Heart left ventricle (tissue), 16 donors: Measurements from ENCODE around the gene TAPBP. TPM values are rescaled to one million over a fixed set of nuclear protein-coding genes. Genes with fewer than 3 reads are reported as not detected.

ENCODE experiments used
- ATAC-seq, 4 donors: fragments of 200-7000 bp; cut with Tn5 transposase; one replicate each; pipeline ENCODE4 v1.9.1; 2020 to 2022; ENCODE audit warnings: moderate library complexity in 4 of 4, mild to moderate bottlenecking in 3 of 4, moderate number of reproducible peaks in 1 of 4
- DNase-seq, 5 donors: peaks; one replicate each; pipeline ENCODE4 v3.0.0-alpha.2; 2020
- H3K27ac ChIP-seq, 12 donors: fragments of 200-600 bp; sonication (generic) in 4 of 12; one replicate each; pipeline versions ENCODE4 v1.5.0 to v1.8.0; 2016 to 2022; ENCODE audit warnings: mild to moderate bottlenecking in 2 of 12
- H3K27me3 ChIP-seq, 9 donors: fragments of 200-600 bp; sonication (generic) in 2 of 9; one replicate each; pipeline versions ENCODE4 v1.5.1 to v1.8.0; 2016 to 2022; ENCODE audit warnings: mild to moderate bottlenecking in 3 of 9
- H3K36me3 ChIP-seq, 9 donors: fragments of 200-600 bp; sonication (generic) in 2 of 9; one replicate each; pipeline versions ENCODE4 v1.5.0 to v1.8.0; 2018 to 2022; ENCODE audit warnings: mild to moderate bottlenecking in 2 of 9
- H3K4me1 ChIP-seq, 12 donors: fragments of 200-600 bp; sonication (generic) in 4 of 12; one replicate each; pipeline versions ENCODE4 v1.5.0 to v1.8.0; 2016 to 2022; ENCODE audit warnings: mild to moderate bottlenecking in 3 of 12
- H3K4me3 ChIP-seq, 12 donors: fragments of 200-600 bp; sonication (generic) in 4 of 12; one replicate each; pipeline versions ENCODE4 v1.5.0 to v1.8.0; 2017 to 2022; ENCODE audit warnings: mild to moderate bottlenecking in 9 of 12, moderate library complexity in 4 of 12
- H3K9me3 ChIP-seq, 12 donors: fragments of 200-600 bp; sonication (generic) in 4 of 12; one replicate each; pipeline versions ENCODE4 v1.5.0 to v1.8.0; 2016 to 2022; ENCODE audit warnings: mild to moderate bottlenecking in 1 of 12
- POLR2A ChIP-seq, 2 donors: fragments of 450-650 bp; IDR thresholded peaks; one replicate each; pipeline ENCODE4 v1.6.1; 2017; ENCODE audit warnings: antibody characterized with exemption in 2 of 2, mild to moderate bottlenecking in 2 of 2, moderate library complexity in 2 of 2
- WGBS, 4 donors: extraction: QIAGEN DNeasy Blood & Tissue Kit in 2 of 4; methylation state at CpG; one replicate each; pipeline versions ENCODE4 v1.1.5 to v1.1.7; 2013 to 2018; 5-methylcytosine and 5-hydroxymethylcytosine counted together
- intact Hi-C, 10 donors: fragments of 100-400 bp; cut with DNase I; formaldehyde crosslinking; loops; one replicate each; pipeline versions ENCODE4 v1.11.1 to v1.14.2; 2022
- polyA plus RNA-seq, 2 donors: library from polyadenylated mRNA; stranded (reverse); fragments of 200-250 nt; gene quantifications; one replicate each; pipeline ENCODE4 v1.2.3, GENCODE V29; 2013
- total RNA-seq, 9 donors: library from RNA; depleted of rRNA in 2 of 9; stranded (reverse); fragments of >200 nt in 2 of 9; fragmentation: NEBNext Ultra II Directional in 3 of 9; extraction: Animal tissue kit (Norgen Biotek cat#: 25700) in 3 of 9; gene quantifications; one replicate each; pipeline versions ENCODE4 v1.1.0 to v1.2.4, GENCODE V29; 2016 to 2023
- TF ChIP-seq, protein P1 (sequence below), 12 donors: fragments of 200-600 bp; sonication (generic) in 4 of 12; IDR thresholded peaks; one replicate each; pipeline versions ENCODE4 v1.5.0 to v1.8.0; 2018 to 2022; ENCODE audit warnings: antibody characterized with exemption in 12 of 12, mild to moderate bottlenecking in 5 of 12
- donor health status: ischemic (EF 13 %, LVEDD 7.1; RV severe dilation, severe dysfunction).
- donor health status: healthy with polysubstance abuse.
- donor health status: DM: no; HTN: yes; CAD: no.
- donor health status: DM: no; HTN: no; CAD: no.
- donor health status: ischemic (EF 25% LVEDD 6.9; RV normal size, moderate dysfunction).
- donor health status: ischemic (EF 25% LVEDD 5.7; RV mildly dilated, moderate dysfunction).
- donor health status: healthy.
- donor health status: DM: yes; HTN: yes; CAD: no.
- donor health status: ischemic (EF 35%, LVEDD 5.7; RV mildly dilated, moderate dysfunction).
- donor health status: nonischemic (EF 11% LVEDD 7.7; RV severe dilation, severe dysfunction).
- donor health status: DM: yes; HTN: yes; CAD: no.
- donor health status: PGD.
- donor health status: ischemic (EF 29% LVEDD 5.4; RV normal size, mild dysfunction).
- donor health status: nonischemic (EF 23%, LVEDD 6.1; RV moderate dilation, normal function).

TAPBP gene
- total and polyA plus RNA-seq, 11 donors, result 28.3 to 248 (median 86.0) TPM

DNA sequence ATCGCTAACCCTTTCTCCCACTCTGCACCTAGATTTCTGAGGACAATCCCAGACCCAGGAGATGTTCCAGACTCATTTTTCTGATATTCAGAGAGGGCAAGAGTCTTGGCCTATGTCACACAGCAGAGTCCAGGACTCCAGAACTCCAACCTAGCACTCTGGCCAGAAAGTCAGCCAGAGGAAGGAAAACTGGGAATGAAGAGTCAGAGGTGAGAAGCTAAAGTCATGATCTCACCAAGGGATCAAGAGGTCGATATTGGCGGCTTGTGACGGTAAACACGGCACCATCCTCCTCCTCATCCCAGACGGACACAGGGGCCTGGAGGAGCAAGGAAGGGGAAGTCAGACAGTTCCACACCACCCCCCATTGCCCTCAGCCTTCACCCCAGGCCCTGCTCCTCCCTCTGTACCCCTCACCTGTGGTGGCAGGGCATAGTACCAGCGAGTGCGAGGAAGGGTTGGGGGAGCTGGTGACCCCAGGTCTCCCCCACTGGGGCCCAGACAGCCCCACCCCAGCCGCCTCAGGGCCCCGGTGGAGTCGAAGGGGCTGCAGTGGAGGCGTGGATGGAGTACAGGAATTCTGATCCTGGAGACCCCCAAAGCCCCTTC lies 17.0 kb downstream of the TAPBP start:
- DNase-seq (no peak), ATAC-seq (no peak)
- Histone ChIP-seq H3K36me3 (peaks cover 0 to 65% (median 54%) of the 10 kb centered on the region in 9 donors), H3K4me1 (peaks cover 0 to 36% (median 25%) of the 10 kb centered on the region in 12 donors), H3K4me3 (peak overlapping the region in 11 of 12 donors; percentile 63 to 100 (median 84)), H3K27me3 (no peaks in the 10 kb centered on the region), H3K27ac (peak overlapping the region in 11 of 12 donors; percentile 95 to 99 (median 99)), H3K9me3 (no peaks in the 10 kb centered on the region)
- intact Hi-C loops, result no loop called here
- 68 to 81% (median 71%) methylated on average over 12 of the region's 12 CpGs for WGBS, 4 donors
- TF ChIP-seq, protein P1, sequence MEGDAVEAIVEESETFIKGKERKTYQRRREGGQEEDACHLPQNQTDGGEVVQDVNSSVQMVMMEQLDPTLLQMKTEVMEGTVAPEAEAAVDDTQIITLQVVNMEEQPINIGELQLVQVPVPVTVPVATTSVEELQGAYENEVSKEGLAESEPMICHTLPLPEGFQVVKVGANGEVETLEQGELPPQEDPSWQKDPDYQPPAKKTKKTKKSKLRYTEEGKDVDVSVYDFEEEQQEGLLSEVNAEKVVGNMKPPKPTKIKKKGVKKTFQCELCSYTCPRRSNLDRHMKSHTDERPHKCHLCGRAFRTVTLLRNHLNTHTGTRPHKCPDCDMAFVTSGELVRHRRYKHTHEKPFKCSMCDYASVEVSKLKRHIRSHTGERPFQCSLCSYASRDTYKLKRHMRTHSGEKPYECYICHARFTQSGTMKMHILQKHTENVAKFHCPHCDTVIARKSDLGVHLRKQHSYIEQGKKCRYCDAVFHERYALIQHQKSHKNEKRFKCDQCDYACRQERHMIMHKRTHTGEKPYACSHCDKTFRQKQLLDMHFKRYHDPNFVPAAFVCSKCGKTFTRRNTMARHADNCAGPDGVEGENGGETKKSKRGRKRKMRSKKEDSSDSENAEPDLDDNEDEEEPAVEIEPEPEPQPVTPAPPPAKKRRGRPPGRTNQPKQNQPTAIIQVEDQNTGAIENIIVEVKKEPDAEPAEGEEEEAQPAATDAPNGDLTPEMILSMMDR (IDR thresholded peaks at IDR 0.05), result no peak
- no peak for TF ChIP-seq POLR2A (IDR thresholded peaks at IDR 0.05)

DNA sequence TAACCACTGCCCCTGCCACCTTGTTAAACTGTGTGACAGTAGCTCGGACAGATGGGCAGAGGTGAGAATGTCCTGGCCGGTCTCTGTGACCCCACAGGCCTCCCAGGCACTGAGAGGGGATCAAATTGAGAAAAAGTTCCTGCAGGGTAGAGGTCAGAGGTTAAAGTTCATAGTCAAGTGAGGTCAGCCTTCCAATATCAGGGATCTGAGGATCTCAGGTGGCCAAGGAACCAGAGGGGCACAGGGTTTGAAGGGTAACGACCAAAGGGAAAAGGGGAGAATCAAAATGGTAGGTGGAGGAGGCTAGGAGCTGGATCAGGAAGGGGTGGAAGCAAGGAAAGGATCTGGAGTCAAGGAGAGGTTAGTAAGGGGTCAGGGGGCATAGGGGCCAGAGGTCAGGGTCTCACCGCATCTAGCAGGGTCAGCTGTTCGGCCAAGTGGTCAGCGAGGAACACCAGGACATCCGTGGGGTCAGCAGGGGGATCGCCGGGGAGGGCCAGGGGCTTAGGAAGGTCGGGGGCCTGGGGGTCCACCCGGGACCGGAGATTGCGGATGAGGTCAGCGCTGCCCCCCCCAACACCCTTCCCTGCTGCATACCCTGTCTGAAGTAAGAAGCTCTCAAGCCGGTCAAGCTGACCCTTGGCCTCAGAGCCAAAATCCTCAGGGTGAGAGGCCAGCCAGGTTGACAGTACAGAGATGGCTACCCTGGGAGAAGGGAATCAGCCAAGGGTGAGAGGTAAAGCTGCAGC lies 18.1 kb downstream of the TAPBP start:
- Histone ChIP-seq H3K4me1 (peaks cover 0 to 31% (median 18%) of the 10 kb centered on the region in 12 donors), H3K9me3 (no peaks in the 10 kb centered on the region), H3K4me3 (no peak overlapping the region), H3K27me3 (no peaks in the 10 kb centered on the region), H3K36me3 (peaks cover 0 to 65% (median 58%) of the 10 kb centered on the region in 9 donors), H3K27ac (no peak overlapping the region)
- 86 to 91% (median 88%) methylated on average over 15 of the region's 15 CpGs for WGBS, 4 donors
- TF ChIP-seq, protein P1 (IDR thresholded peaks at IDR 0.05), result no peak
- TF ChIP-seq POLR2A (IDR thresholded peaks at IDR 0.05), result no peak
- peak in 1 of 5 donors; percentile 55 for DNase-seq
- intact Hi-C loops, result no loop called here
- no peak for ATAC-seq

DNA sequence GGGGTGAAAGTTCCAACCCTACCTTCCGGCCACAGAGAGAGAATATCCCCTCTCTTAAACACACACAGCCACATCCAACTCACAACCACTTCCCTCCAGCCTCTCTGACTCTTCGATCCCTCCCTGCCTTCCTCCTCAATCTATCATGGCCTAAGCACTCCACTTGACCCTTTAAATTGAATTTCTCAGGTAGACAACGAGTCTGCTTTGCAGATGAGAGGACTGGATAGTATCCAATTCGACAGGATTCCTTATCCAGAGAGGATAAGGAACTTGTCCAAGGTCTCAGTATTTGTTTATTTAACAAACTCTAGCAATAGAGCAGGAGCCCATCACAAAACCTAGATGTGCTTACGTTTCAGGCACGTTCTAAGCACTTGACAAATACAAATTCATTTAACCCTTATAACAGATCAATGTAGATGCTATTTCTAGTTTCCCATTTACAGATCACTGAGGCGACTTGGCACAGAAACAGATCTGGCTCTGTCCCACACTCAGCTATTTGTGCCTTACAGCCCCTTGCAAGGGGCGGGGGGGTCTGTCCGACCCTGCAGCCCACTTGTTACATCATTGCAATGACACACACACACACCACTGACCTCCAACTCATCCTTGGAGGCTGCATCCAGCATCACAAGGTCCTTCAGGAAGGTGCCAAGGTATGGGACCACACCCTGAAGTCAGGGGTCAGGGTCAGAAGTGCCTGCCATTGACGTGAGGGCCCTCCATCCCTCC lies 19.6 kb downstream of the TAPBP start:
- 69 to 74% (median 71%) methylated on average over 10 of the region's 10 CpGs for WGBS, 4 donors
- H3K4me3 ChIP-seq, result no peak overlapping the region
- peaks cover 0 to 32% (median 18%) of the 10 kb centered on the region in 12 donors for H3K4me1 ChIP-seq
- no peak overlapping the region for H3K27ac ChIP-seq
- DNase-seq (no peak), ATAC-seq (no peak)
- H3K27me3 ChIP-seq, result no peaks in the 10 kb centered on the region
- TF ChIP-seq, protein P1 (IDR thresholded peaks at IDR 0.05), result no peak
- no peak for TF ChIP-seq POLR2A (IDR thresholded peaks at IDR 0.05)
- intact Hi-C loops, result no loop called here
- H3K36me3 ChIP-seq, result peaks cover 0 to 65% (median 59%) of the 10 kb centered on the region in 9 donors
- no peaks in the 10 kb centered on the region for H3K9me3 ChIP-seq
